K562 (cell line): Measurements from ENCODE around the gene DDR1. TPM values are rescaled to one million over a fixed set of nuclear protein-coding genes. Genes with fewer than 3 reads are reported as not detected.

ENCODE experiments used
- BRCA1 ChIP-seq, 2 experiments: fragments of 450-650 bp in 1 of 2; sonication (generic) in 1 of 2; formaldehyde crosslinking in 1 of 2; IDR thresholded peaks; 2 replicates each; pipeline versions ENCODE4 v1.5.0 to v1.6.1; 2017 to 2020; ENCODE audit warnings: mild to moderate bottlenecking in 1 of 2, missing genetic modification reagents in 1 of 2
- ELF4 ChIP-seq: fragments of 450-650 bp; formaldehyde crosslinking; IDR thresholded peaks from 2 replicates; pipeline ENCODE4 v1.4.0; 2022; ENCODE audit warnings: missing genetic modification characterization
- ETV6 ChIP-seq, 3 experiments: fragments of 150-350 bp in 1 of 3; sonication (generic) in 1 of 3; formaldehyde crosslinking in 1 of 3; IDR thresholded peaks; 2 replicates each; pipeline versions ENCODE4 v1.6.1 to v1.8.0; 2014 to 2022; ENCODE audit warnings: borderline replicate concordance in 2 of 3, low read depth in 2 of 3, antibody characterized with exemption in 1 of 3, low read length in 1 of 3, mild to moderate bottlenecking in 1 of 3, missing genetic modification reagents in 1 of 3
- HDAC2 ChIP-seq: fragments of 450-650 bp; IDR thresholded peaks from 2 replicates; pipeline ENCODE4 v1.6.1; 2016; ENCODE audit warnings: mild to moderate bottlenecking
- HNRNPH1 ChIP-seq: fragments of 200-400 bp; formaldehyde crosslinking; optimal IDR thresholded peaks from 2 replicates; pipeline ENCODE3; 2017; ENCODE audit warnings: low read depth, mild to moderate bottlenecking, low read length, moderate library complexity
- MCM2 ChIP-seq: fragments of 450-650 bp; IDR thresholded peaks from 2 replicates; pipeline ENCODE4 v1.6.1; 2017; ENCODE audit warnings: low read depth, mild to moderate bottlenecking
- MIER1 ChIP-seq: fragments of 450-650 bp; IDR thresholded peaks from 2 replicates; pipeline ENCODE4 v1.6.1; 2016; ENCODE audit warnings: antibody characterized with exemption, mild to moderate bottlenecking, low read depth
- NCOA4 ChIP-seq: fragments of 450-650 bp; IDR thresholded peaks from 2 replicates; pipeline ENCODE4 v1.6.1; 2018; ENCODE audit warnings: mild to moderate bottlenecking; ENCODE audit not compliant: partially characterized antibody
- NFYB ChIP-seq: IDR thresholded peaks from 2 replicates; pipeline ENCODE4 v1.6.1; 2011; ENCODE audit warnings: mild to moderate bottlenecking, moderate library complexity; ENCODE audit not compliant: insufficient read length; ENCODE audit errors: extremely low read depth
- NR3C1 ChIP-seq: sonication (generic); formaldehyde crosslinking; IDR thresholded peaks from 2 replicates; pipeline ENCODE4 v1.8.1; 2022; ENCODE audit warnings: missing genetic modification reagents
- POLR2A ChIP-seq: fragments of 450-650 bp; conservative IDR thresholded peaks from 2 replicates; pipeline ENCODE4 v1.6.1; 2016
- POLR3G ChIP-seq: IDR thresholded peaks from 2 replicates; pipeline ENCODE4 v1.6.1; 2011; ENCODE audit not compliant: insufficient read length, insufficient replicate concordance; ENCODE audit errors: extremely low read depth
- POU5F1 ChIP-seq: fragments of 150-350 bp; IDR thresholded peaks from 2 replicates; pipeline ENCODE4 v1.6.1; 2014; ENCODE audit warnings: borderline replicate concordance, low read length, low read depth, mild to moderate bottlenecking; ENCODE audit not compliant: partially characterized antibody
- RBM17 ChIP-seq: fragments of 200-400 bp; formaldehyde crosslinking; IDR thresholded peaks from 2 replicates; pipeline ENCODE4 v1.6.1; 2017; ENCODE audit warnings: low read depth, mild to moderate bottlenecking, low read length, borderline replicate concordance
- RFX1 ChIP-seq: fragments of 450-650 bp; IDR thresholded peaks from 2 replicates; pipeline ENCODE4 v1.6.1; 2016; ENCODE audit warnings: mild to moderate bottlenecking, moderate library complexity
- SMAD4 ChIP-seq: fragments of 250-450 bp; sonication (Bioruptor Pico); conservative IDR thresholded peaks from 2 replicates; pipeline ENCODE4 v1.8.0; 2021; ENCODE audit warnings: inconsistent platforms, mild to moderate bottlenecking, moderate library complexity
- SMARCA4 ChIP-seq: fragments of 450-650 bp; IDR thresholded peaks from 2 replicates; pipeline ENCODE4 v1.6.1; 2016
- TCF15 ChIP-seq: fragments of 250-450 bp; sonication (Bioruptor Pico); IDR thresholded peaks from 2 replicates; pipeline ENCODE4 v1.8.0; 2022; ENCODE audit warnings: moderate library complexity, mild to moderate bottlenecking, inconsistent platforms
- TFAM ChIP-seq: fragments of 250-450 bp; sonication (Bioruptor Pico); conservative IDR thresholded peaks from 2 replicates; pipeline ENCODE4 v1.5.0; 2021; ENCODE audit warnings: mild to moderate bottlenecking, moderate library complexity
- TFAP4 ChIP-seq: sonication (generic); formaldehyde crosslinking; IDR thresholded peaks from 2 replicates; pipeline ENCODE4 v1.8.0; 2022; ENCODE audit warnings: missing genetic modification reagents, mild to moderate bottlenecking, moderate library complexity, borderline replicate concordance
- ZBTB7A ChIP-seq: IDR thresholded peaks from 2 replicates; pipeline ENCODE4 v1.6.1; 2011; ENCODE audit warnings: low read depth, mild to moderate bottlenecking, low read length, moderate library complexity, borderline replicate concordance; ENCODE audit not compliant: control insufficient read depth
- ZNF124 ChIP-seq: sonication (generic); formaldehyde crosslinking; IDR thresholded peaks from 2 replicates; pipeline ENCODE4 v1.8.1; 2022; ENCODE audit warnings: missing genetic modification reagents
- ZNF282 ChIP-seq: sonication (generic); formaldehyde crosslinking; IDR thresholded peaks from 2 replicates; pipeline ENCODE4 v1.8.1; 2023; ENCODE audit warnings: missing genetic modification reagents
- ZNF431 ChIP-seq: sonication (generic); formaldehyde crosslinking; IDR thresholded peaks from 2 replicates; pipeline ENCODE4 v1.8.0; 2022; ENCODE audit warnings: mild to moderate bottlenecking, missing genetic modification reagents
- ZNF583 ChIP-seq: fragments of 250-450 bp; sonication (Bioruptor Pico); IDR thresholded peaks from 2 replicates; pipeline ENCODE4 v1.4.0; 2020
- ZNF764 ChIP-seq: fragments of 250-450 bp; sonication (Bioruptor Pico); IDR thresholded peaks from 2 replicates; pipeline ENCODE4 v1.4.0; 2020; ENCODE audit warnings: low read depth, mild to moderate bottlenecking, moderate library complexity
- polyA plus RNA-seq, 8 experiments: library from polyadenylated mRNA; depleted of rRNA in 4 of 8; stranded (reverse) in 5 of 8; unstranded in 3 of 8; fragments of >200 nt; fragmentation: Nextera tagmentation in 2 of 8; fragmentation: Illumina TruSeq in 1 of 8; extraction: Ambion mirVana in 2 of 8; extraction: Trizol in 1 of 8; gene quantifications; 2 replicates each; pipeline versions ENCODE4 v1.2.1 to v1.2.3, GENCODE V29; 2011 to 2014; ENCODE audit warnings: inconsistent platforms in 1 of 8, missing spikeins in 1 of 8
- total RNA-seq, 7 experiments: library from RNA; depleted of rRNA in 6 of 7; stranded (reverse); fragments of >200 nt in 6 of 7; fragmentation: Illumina TruSeq in 2 of 7; extraction: Trizol in 2 of 7; gene quantifications; 2 replicates each; pipeline versions ENCODE4 v1.2.1 to v1.2.3, GENCODE V29; 2011 to 2021; ENCODE audit warnings: low replicate concordance in 1 of 7
- TF ChIP-seq, protein P1 (sequence below): fragments of 250-450 bp; sonication (Bioruptor Pico); IDR thresholded peaks from 2 replicates; pipeline ENCODE4 v1.9.0; 2021; ENCODE audit warnings: mild to moderate bottlenecking
- TF ChIP-seq, protein P2 (sequence below), 2 experiments: fragments of 450-650 bp in 1 of 2; sonication (generic) in 1 of 2; formaldehyde crosslinking; conservative IDR thresholded peaks; 2 replicates each; pipeline versions ENCODE4 v1.4.0 to v1.8.1; 2020 to 2022; ENCODE audit warnings: mild to moderate bottlenecking in 1 of 2, missing genetic modification reagents in 1 of 2

Gene DDR1
- total and polyA plus RNA-seq, 9 of the 15 experiments (the other 6 are each of a cell fraction or from before 2014, with no cell fraction given): 1.4 to 44.6 (median 12.2) TPM

GRCh38 chr6:30914076-30914853 is 29.9 kb downstream of the DDR1 start, which contains the start of gene VARS2 (continued):
- no peak for TF ChIP-seq ETV6 (IDR thresholded peaks at IDR 0.05; ENCODE audit: borderline replicate concordance in 1 of 2, low read depth in 2 of 2, low read length in 1 of 2)
- TF ChIP-seq ETV6 (CRISPR knock-in tag; IDR thresholded peaks at IDR 0.05; ENCODE audit: borderline replicate concordance): no peak
- no peak for TF ChIP-seq MCM2
- peak; percentile 44 for TF ChIP-seq TFAP4 (CRISPR knock-in tag)
- TF ChIP-seq, protein P1, sequence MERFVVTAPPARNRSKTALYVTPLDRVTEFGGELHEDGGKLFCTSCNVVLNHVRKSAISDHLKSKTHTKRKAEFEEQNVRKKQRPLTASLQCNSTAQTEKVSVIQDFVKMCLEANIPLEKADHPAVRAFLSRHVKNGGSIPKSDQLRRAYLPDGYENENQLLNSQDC (CRISPR knock-in tag): no peak; the same call in 1 of the 2 replicates
- peak; percentile 52; the same call in 1 of the 2 replicates for TF ChIP-seq ZNF282 (CRISPR knock-in tag)
- no peak for TF ChIP-seq HNRNPH1
- TF ChIP-seq SMARCA4: peak; percentile 54; the same call in 1 of the 2 replicates
- TF ChIP-seq NFYB: no peak
- no peak for TF ChIP-seq HDAC2
- no peak for TF ChIP-seq NR3C1 (CRISPR knock-in tag)
- TF ChIP-seq RFX1: no peak
- TF ChIP-seq SMAD4 (CRISPR knock-in tag): peak; percentile 89
- TF ChIP-seq ZNF431: peak; percentile 62
- TF ChIP-seq TFAM: no peak
- no peak for TF ChIP-seq ZNF764 (CRISPR knock-in tag)
- no peak; the same call in 1 of the 2 replicates for TF ChIP-seq TCF15 (CRISPR knock-in tag)
- no peak for TF ChIP-seq MIER1
- peak; percentile 44; the same call in 1 of the 2 replicates for TF ChIP-seq ZBTB7A
- TF ChIP-seq, protein P2, sequence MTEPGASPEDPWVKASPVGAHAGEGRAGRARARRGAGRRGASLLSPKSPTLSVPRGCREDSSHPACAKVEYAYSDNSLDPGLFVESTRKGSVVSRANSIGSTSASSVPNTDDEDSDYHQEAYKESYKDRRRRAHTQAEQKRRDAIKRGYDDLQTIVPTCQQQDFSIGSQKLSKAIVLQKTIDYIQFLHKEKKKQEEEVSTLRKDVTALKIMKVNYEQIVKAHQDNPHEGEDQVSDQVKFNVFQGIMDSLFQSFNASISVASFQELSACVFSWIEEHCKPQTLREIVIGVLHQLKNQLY (CRISPR knock-in tag; conservative IDR thresholded peaks at IDR 0.05): peak in 1 of 2 experiments; percentile 75; a peak in 1 of 4 replicates
- no peak for TF ChIP-seq ZNF124
- no peak for TF ChIP-seq RBM17
- peak; percentile 11; the same call in 1 of the 2 replicates for TF ChIP-seq ELF4 (CRISPR knock-in tag)
- no peak for TF ChIP-seq NCOA4
- peak; percentile 85 for TF ChIP-seq ZNF583 (CRISPR knock-in tag)
- TF ChIP-seq BRCA1 (IDR thresholded peaks at IDR 0.05): no peak
- no peak for TF ChIP-seq BRCA1 (CRISPR knock-in tag; IDR thresholded peaks at IDR 0.05)
- TF ChIP-seq POLR3G: no peak
- TF ChIP-seq POLR2A: peak; percentile 88
- peak; percentile 12 for TF ChIP-seq POU5F1
